Common myeloid progenitor, CD34-positive (primary cell): ENCODE data around the gene ATP2A1.
"Not testable (repeated sequence)": the region's sequence is repeated elsewhere in the genome, so short reads cannot be mapped to it uniquely, and the experiment has no call there.

ENCODE experiments used
- CTCF ChIA-PET: fragments of 350-600 bp; sonication (Branson Sonifier 250); formaldehyde crosslinking; loops from one replicate; lab custom pipeline; 2021; ENCODE audit warnings: antibody characterized with exemption; lab: Charles Lee
- POLR2A ChIA-PET: fragments of 350-600 bp; sonication (Branson Sonifier 250); formaldehyde crosslinking; loops from one replicate; lab custom pipeline; 2021; ENCODE audit warnings: antibody characterized with exemption; lab: Charles Lee
- DNase-seq, 3 donors: peaks; one replicate each; pipeline versions ENCODE4 v3.0.0 to v3.0.0-alpha.2; 2013
- H3K27ac ChIP-seq, 2 experiments: 1 replicate in 1 of 2; 2 replicates in 1 of 2; pipeline ENCODE4 v1.7.0; 2013; ENCODE audit warnings: inconsistent platforms in 2 of 2, low read length in 2 of 2, mild to moderate bottlenecking in 2 of 2, low read depth in 1 of 2, moderate library complexity in 1 of 2; ENCODE audit not compliant: severe bottlenecking in 2 of 2, insufficient read depth in 1 of 2, poor library complexity in 1 of 2
- H3K27me3 ChIP-seq, 5 experiments: replicated peaks in 2 of 5; 1 replicate in 3 of 5; 2 replicates in 2 of 5; pipeline versions ENCODE4 v1.6.1 to v1.7.0; 2013; ENCODE audit warnings: low read length in 4 of 5, mild to moderate bottlenecking in 2 of 5, moderate library complexity in 2 of 5, inconsistent platforms in 1 of 5; ENCODE audit not compliant: insufficient read depth in 5 of 5, control insufficient read depth in 4 of 5
- H3K36me3 ChIP-seq, 4 experiments: 1 replicate in 2 of 4; 2 replicates in 2 of 4; pipeline versions ENCODE4 v1.6.1 to v1.7.0; 2013; ENCODE audit warnings: low read length in 3 of 4, control low read depth in 1 of 4, mild to moderate bottlenecking in 1 of 4; ENCODE audit not compliant: control insufficient read depth in 4 of 4, insufficient read depth in 4 of 4
- H3K4me1 ChIP-seq, 4 experiments: 1 replicate in 3 of 4; 2 replicates in 1 of 4; pipeline versions ENCODE4 v1.6.1 to v1.7.1; 2013; ENCODE audit warnings: low read length in 3 of 4, mild to moderate bottlenecking in 3 of 4, control low read depth in 1 of 4, inconsistent platforms in 1 of 4, moderate library complexity in 1 of 4; ENCODE audit not compliant: control insufficient read depth in 4 of 4, insufficient read depth in 4 of 4; ENCODE audit errors: control extremely low read depth in 1 of 4
- H3K4me3 ChIP-seq, 7 experiments: 1 replicate in 4 of 7; 2 replicates in 3 of 7; pipeline versions ENCODE4 v1.5.1 to v1.7.0; 2013; ENCODE audit warnings: mild to moderate bottlenecking in 7 of 7, low read length in 6 of 7, moderate library complexity in 6 of 7, inconsistent platforms in 2 of 7, low read depth in 2 of 7, control low read depth in 1 of 7; ENCODE audit not compliant: insufficient read depth in 4 of 7, control insufficient read depth in 1 of 7; ENCODE audit errors: extremely low read depth in 1 of 7
- H3K9me3 ChIP-seq, 5 experiments: 1 replicate in 4 of 5; 2 replicates in 1 of 5; pipeline versions ENCODE4 v1.6.1 to v1.7.1; 2013; ENCODE audit warnings: low read length in 4 of 5, mild to moderate bottlenecking in 2 of 5, inconsistent platforms in 1 of 5, low read depth in 1 of 5, moderate library complexity in 1 of 5; ENCODE audit not compliant: control insufficient read depth in 4 of 5, insufficient read depth in 2 of 5; ENCODE audit errors: control extremely low read depth in 1 of 5
- WGBS: methylation state at CpG from one replicate; pipeline ENCODE4 v1.1.5; 2013; ENCODE audit not compliant: insufficient coverage; 5-methylcytosine and 5-hydroxymethylcytosine counted together

ATP2A1 gene

GRCh38 chr16:28867241-28867640 is 11.0 kb upstream of the ATP2A1 start:
- Histone ChIP-seq H3K4me1 (peaks cover 0 to 22% (median 19%) of the 10 kb centered on the region in 4 experiments), H3K27me3 (no peaks in the 10 kb centered on the region), H3K4me3 (no peak overlapping the region), H3K27ac (no peak overlapping the region), H3K36me3 (peaks cover 10 to 50% (median 42%) of the 10 kb centered on the region in 4 experiments), H3K9me3 (no peaks in the 10 kb centered on the region)
- ChIA-PET POLR2A (no interaction called here), CTCF (no interaction called here)
- no peak for DNase-seq
- 96% methylated on average over 12 of the region's 13 CpGs for whole genome bisulfite sequencing

GRCh38 chr16:28867646-28868045 is 10.6 kb upstream of the ATP2A1 start:
- CTCF ChIA-PET, result interaction anchor here (1.0 kb wide), 1 partner anchor 13 kb away, joined by 3 read pairs; no protein-coding TSS in a partner anchor
- H3K27ac ChIP-seq, H3K4me3 ChIP-seq: not testable (repeated sequence)

GRCh38 chr16:28869201-28869600 is 9.1 kb upstream of the ATP2A1 start:
- H3K36me3 ChIP-seq, result peaks cover 12 to 66% (median 54%) of the 10 kb centered on the region in 4 experiments
- no peak overlapping the region for H3K27ac ChIP-seq
- H3K4me3 ChIP-seq, result no peak overlapping the region
- CTCF ChIA-PET, result interaction anchor here (1.8 kb wide), 1 partner anchor 31 kb away, joined by 5 read pairs; no protein-coding TSS in a partner anchor
- WGBS, result 98% methylated on average over 9 of the region's 11 CpGs
- POLR2A ChIA-PET, result no interaction called here
- H3K9me3 ChIP-seq, result no peaks in the 10 kb centered on the region
- H3K27me3 ChIP-seq, result no peaks in the 10 kb centered on the region
- H3K4me1 ChIP-seq, result peaks cover 0 to 14% (median 12%) of the 10 kb centered on the region in 4 experiments
- DNase-seq, result no peak

More at GRCh38 chr16:28867646-28868045, 10.6 kb upstream of the ATP2A1 start:
- H3K36me3 ChIP-seq, result peaks cover 12 to 54% (median 43%) of the 10 kb centered on the region in 4 experiments
- H3K27me3 ChIP-seq, H3K9me3 ChIP-seq, DNase-seq, POLR2A ChIA-PET: not testable (repeated sequence)
- 95% methylated on average over 8 of the region's 9 CpGs for WGBS
- H3K4me1 ChIP-seq, result peaks cover 0 to 19% (median 17%) of the 10 kb centered on the region in 4 experiments

GRCh38 chr16:28872952-28873351 is 5.3 kb upstream of the ATP2A1 start:
- peaks cover 9 to 58% (median 46%) of the 10 kb centered on the region in 4 experiments for H3K36me3 ChIP-seq

GRCh38 chr16:28873543-28874201 is 4.6 kb upstream of the ATP2A1 start:
- peak; percentile 44 to 70 (median 61) for DNase-seq
- POLR2A ChIA-PET, result no interaction called here
- H3K36me3 ChIP-seq, result peaks cover 8 to 56% (median 45%) of the 10 kb centered on the region in 4 experiments

More at GRCh38 chr16:28872952-28873351, 5.3 kb upstream of the ATP2A1 start:
- 97% methylated on average over 8 of the region's 15 CpGs for WGBS
- Histone ChIP-seq H3K27me3 (no peaks in the 10 kb centered on the region), H3K27ac (no peak overlapping the region), H3K4me1 (peaks cover 0 to 13% (median 0%) of the 10 kb centered on the region in 4 experiments), H3K4me3 (no peak overlapping the region), H3K9me3 (no peaks in the 10 kb centered on the region)
- CTCF ChIA-PET, result interaction anchor here (0.8 to 3.1 kb wide), 8 partner anchors 8 to 74 kb away, joined by 3 to 24 read pairs (median 4); partner anchors contain the start of gene SH2B1
- no peak for DNase-seq
- POLR2A ChIA-PET, result no interaction called here

GRCh38 chr16:28874406-28874805 is 3.9 kb upstream of the ATP2A1 start:
- Histone ChIP-seq H3K27ac (no peak overlapping the region), H3K4me1 (peaks cover 2 to 24% (median 6%) of the 10 kb centered on the region in 4 experiments), H3K4me3 (no peak overlapping the region), H3K36me3 (peaks cover 4 to 49% (median 39%) of the 10 kb centered on the region in 4 experiments), H3K9me3 (no peaks in the 10 kb centered on the region), H3K27me3 (no peaks in the 10 kb centered on the region)
- DNase-seq, result no peak
- 95% methylated on average over 5 of the region's 6 CpGs for WGBS
- POLR2A ChIA-PET, result interaction anchor here (0.6 kb wide), 1 partner anchor 121 kb away, joined by 4 read pairs; no protein-coding TSS in a partner anchor
- CTCF ChIA-PET, result interaction anchor here (0.8 to 3.1 kb wide), 7 partner anchors 10 to 73 kb away, joined by 4 to 24 read pairs (median 7); partner anchors contain the start of gene SH2B1

More at GRCh38 chr16:28873543-28874201, 4.6 kb upstream of the ATP2A1 start:
- Histone ChIP-seq H3K4me3 (no peak overlapping the region), H3K27me3 (no peaks in the 10 kb centered on the region), H3K4me1 (peaks cover 0 to 18% (median under 1%) of the 10 kb centered on the region in 4 experiments), H3K9me3 (no peaks in the 10 kb centered on the region), H3K27ac (no peak overlapping the region)
- 87% methylated on average over 15 of the region's 18 CpGs for WGBS
- CTCF ChIA-PET, result interaction anchor here (0.8 to 3.1 kb wide), 12 partner anchors 8 to 74 kb away, joined by 3 to 24 read pairs (median 4); partner anchors contain the start of gene SH2B1
